ENCODE results near the gene DACH1. TPM values are rescaled to one million over a fixed set of nuclear protein-coding genes. Genes with fewer than 3 reads are reported as not detected.

DACH1 gene
- total RNA-seq, 1 experiment from 2014 or later, result not detected

- ChIA-PET RAD21 (ENCODE audit: low non-redundant PET in 1 of 2, low total read pairs in 2 of 2, uncharacterized antibody in 2 of 2, unreplicated experiment in 2 of 2) (no interaction called here), POLR2A (no interaction called here), CTCF (no interaction called here)
- ATAC-seq, result no peak
- intact Hi-C loops (cut with micrococcal nuclease), result no loop called here
- H4K20me1 ChIP-seq (ENCODE audit: insufficient read depth), result no peaks in the 10 kb centered on the region
- H3K4me2 ChIP-seq (ENCODE audit: low read length), result no peak overlapping the region
- no peak for DNase-seq (ENCODE audit: low read depth, low spot score)
- no peak overlapping the region for H3K9ac ChIP-seq (ENCODE audit: low read length)
- H3K4me1 ChIP-seq (ENCODE audit: control insufficient read depth in 1 of 2, insufficient read depth in 2 of 2, low read length in 2 of 2), result no peaks in the 10 kb centered on the region
- TF ChIP-seq TCF7L2 (IDR thresholded peaks at IDR 0.05; ENCODE audit: borderline replicate concordance, extremely low read depth, insufficient read depth, insufficient read length), result no peak
- no peak for TF ChIP-seq ZFX (IDR thresholded peaks at IDR 0.05)
- TF ChIP-seq POLR2AphosphoS5 (IDR thresholded peaks at IDR 0.05; ENCODE audit: low read depth, low read length), result no peak
- no peak for TF ChIP-seq ATF3 (IDR thresholded peaks at IDR 0.05)
- no peak for TF ChIP-seq FOSL1 (IDR thresholded peaks at IDR 0.05; ENCODE audit: low read depth)
- no peak for TF ChIP-seq REST (IDR thresholded peaks at IDR 0.05; ENCODE audit: low read depth)
- TF ChIP-seq SRF (IDR thresholded peaks at IDR 0.05; ENCODE audit: low read depth), result no peak
- TF ChIP-seq YY1 (IDR thresholded peaks at IDR 0.05; ENCODE audit: extremely low read depth, insufficient replicate concordance, low read depth, low read length), result no peak
- TF ChIP-seq RAD21 (IDR thresholded peaks at IDR 0.05; ENCODE audit: low read depth), result no peak
- TF ChIP-seq CTCF (IDR thresholded peaks at IDR 0.05 in 2 of 3, conservative IDR thresholded peaks at IDR 0.05 in 1 of 3; ENCODE audit: borderline replicate concordance in 1 of 3, insufficient read depth in 1 of 3, low read depth in 2 of 3, low read length in 2 of 3), result no peak
- TF ChIP-seq CBX3 (IDR thresholded peaks at IDR 0.05; ENCODE audit: low read depth), result no peak
- no peak for TF ChIP-seq EGR1 (IDR thresholded peaks at IDR 0.05; ENCODE audit: low read depth)
- no peak for TF ChIP-seq EZH2 (IDR thresholded peaks at IDR 0.05)
- TF ChIP-seq ELF1 (IDR thresholded peaks at IDR 0.05; ENCODE audit: borderline replicate concordance, low read depth), result no peak
- TF ChIP-seq MAX (IDR thresholded peaks at IDR 0.05), result no peak
- no peak for TF ChIP-seq ZNF274 (IDR thresholded peaks at IDR 0.05; ENCODE audit: low read depth, low read length)
- H3K79me2 ChIP-seq (ENCODE audit: insufficient read depth, low read length), result no peaks in the 10 kb centered on the region
- no peak overlapping the region for H3K4me3 ChIP-seq (replicated peaks in 1 of 2; ENCODE audit: low read depth in 1 of 2, low read length in 2 of 2)
- no peaks in the 10 kb centered on the region for H3K27me3 ChIP-seq (ENCODE audit: insufficient read depth, low read length)
- no TSS peak for BruUV-seq (replicated peaks)
- no peaks in the 10 kb centered on the region for H3K36me3 ChIP-seq (ENCODE audit: control insufficient read depth in 1 of 2, insufficient read depth in 2 of 2, low read length in 2 of 2)
- no peak overlapping the region for H3K27ac ChIP-seq (ENCODE audit: low read depth, low read length)
- H3K9me2 ChIP-seq (ENCODE audit: insufficient read depth), result no peaks in the 10 kb centered on the region
- H2AFZ ChIP-seq (ENCODE audit: low read depth, low read length, poor library complexity, severe bottlenecking), result no peak overlapping the region
- no peaks in the 10 kb centered on the region; a peak in 1 of 4 replicates for H3K9me3 ChIP-seq (ENCODE audit: control insufficient read depth in 1 of 2, insufficient read depth in 1 of 2, low read depth in 1 of 2, low read length in 2 of 2)
Measured at GRCh38 chr13:71866335-71867130, 471 bp downstream of the DACH1 start.

All from HCT116 (cell line).